ENCODE data around the gene PIGC. TPM values are rescaled to one million over a fixed set of nuclear protein-coding genes. Genes with fewer than 3 reads are reported as not detected.

The PIGC gene
- total RNA-seq, 1 experiment from 2014 or later: 16.2 TPM

DNA sequence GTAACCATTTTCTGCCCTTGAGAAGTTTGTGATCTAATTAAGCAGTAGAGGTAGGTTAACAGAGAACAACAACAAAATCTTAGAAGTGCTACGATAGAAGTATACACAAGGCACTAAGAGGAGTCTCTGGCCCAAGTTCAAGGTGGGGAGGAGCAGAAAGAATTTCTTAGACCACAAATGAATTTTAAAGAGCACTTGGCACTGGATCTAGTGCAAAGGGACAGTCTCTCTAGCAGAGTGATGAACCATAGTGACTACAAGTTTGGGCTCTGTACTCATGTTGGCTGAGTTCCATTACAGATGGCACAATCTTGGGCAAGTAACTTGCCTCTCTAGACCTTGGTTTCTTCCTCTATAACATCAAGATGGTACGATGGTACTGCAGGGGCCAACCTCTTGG is 33.3 kb upstream of the PIGC start (continued):
- no peak for TF ChIP-seq AFF4 (CRISPR knock-in tag; IDR thresholded peaks at IDR 0.05; ENCODE audit: borderline replicate concordance)
- no peak for TF ChIP-seq CREM (CRISPR knock-in tag; IDR thresholded peaks at IDR 0.05)
- no peak for TF ChIP-seq NR1H2 (CRISPR knock-in tag; IDR thresholded peaks at IDR 0.05)
- TF ChIP-seq ZNF423 (CRISPR knock-in tag; IDR thresholded peaks at IDR 0.05): no peak
- no peak for TF ChIP-seq GTF2I (CRISPR knock-in tag; conservative IDR thresholded peaks at IDR 0.05)
- no peak for TF ChIP-seq GABPB1 (CRISPR knock-in tag; IDR thresholded peaks at IDR 0.05)
- no peak for TF ChIP-seq JAZF1 (CRISPR knock-in tag; IDR thresholded peaks at IDR 0.05)
- TF ChIP-seq, protein P1, sequence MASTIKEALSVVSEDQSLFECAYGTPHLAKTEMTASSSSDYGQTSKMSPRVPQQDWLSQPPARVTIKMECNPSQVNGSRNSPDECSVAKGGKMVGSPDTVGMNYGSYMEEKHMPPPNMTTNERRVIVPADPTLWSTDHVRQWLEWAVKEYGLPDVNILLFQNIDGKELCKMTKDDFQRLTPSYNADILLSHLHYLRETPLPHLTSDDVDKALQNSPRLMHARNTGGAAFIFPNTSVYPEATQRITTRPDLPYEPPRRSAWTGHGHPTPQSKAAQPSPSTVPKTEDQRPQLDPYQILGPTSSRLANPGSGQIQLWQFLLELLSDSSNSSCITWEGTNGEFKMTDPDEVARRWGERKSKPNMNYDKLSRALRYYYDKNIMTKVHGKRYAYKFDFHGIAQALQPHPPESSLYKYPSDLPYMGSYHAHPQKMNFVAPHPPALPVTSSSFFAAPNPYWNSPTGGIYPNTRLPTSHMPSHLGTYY (CRISPR knock-in tag; IDR thresholded peaks at IDR 0.05): no peak
- TF ChIP-seq ZNF396 (CRISPR knock-in tag; IDR thresholded peaks at IDR 0.05; ENCODE audit: borderline replicate concordance): no peak
- TF ChIP-seq, protein P2, sequence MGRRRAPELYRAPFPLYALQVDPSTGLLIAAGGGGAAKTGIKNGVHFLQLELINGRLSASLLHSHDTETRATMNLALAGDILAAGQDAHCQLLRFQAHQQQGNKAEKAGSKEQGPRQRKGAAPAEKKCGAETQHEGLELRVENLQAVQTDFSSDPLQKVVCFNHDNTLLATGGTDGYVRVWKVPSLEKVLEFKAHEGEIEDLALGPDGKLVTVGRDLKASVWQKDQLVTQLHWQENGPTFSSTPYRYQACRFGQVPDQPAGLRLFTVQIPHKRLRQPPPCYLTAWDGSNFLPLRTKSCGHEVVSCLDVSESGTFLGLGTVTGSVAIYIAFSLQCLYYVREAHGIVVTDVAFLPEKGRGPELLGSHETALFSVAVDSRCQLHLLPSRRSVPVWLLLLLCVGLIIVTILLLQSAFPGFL (CRISPR knock-in tag; IDR thresholded peaks at IDR 0.05; ENCODE audit: borderline replicate concordance): no peak
- TF ChIP-seq, protein P3, sequence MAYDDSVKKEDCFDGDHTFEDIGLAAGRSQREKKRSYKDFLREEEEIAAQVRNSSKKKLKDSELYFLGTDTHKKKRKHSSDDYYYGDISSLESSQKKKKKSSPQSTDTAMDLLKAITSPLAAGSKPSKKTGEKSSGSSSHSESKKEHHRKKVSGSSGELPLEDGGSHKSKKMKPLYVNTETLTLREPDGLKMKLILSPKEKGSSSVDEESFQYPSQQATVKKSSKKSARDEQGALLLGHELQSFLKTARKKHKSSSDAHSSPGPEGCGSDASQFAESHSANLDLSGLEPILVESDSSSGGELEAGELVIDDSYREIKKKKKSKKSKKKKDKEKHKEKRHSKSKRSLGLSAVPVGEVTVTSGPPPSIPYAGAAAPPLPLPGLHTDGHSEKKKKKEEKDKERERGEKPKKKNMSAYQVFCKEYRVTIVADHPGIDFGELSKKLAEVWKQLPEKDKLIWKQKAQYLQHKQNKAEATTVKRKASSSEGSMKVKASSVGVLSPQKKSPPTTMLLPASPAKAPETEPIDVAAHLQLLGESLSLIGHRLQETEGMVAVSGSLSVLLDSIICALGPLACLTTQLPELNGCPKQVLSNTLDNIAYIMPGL (CRISPR knock-in tag; IDR thresholded peaks at IDR 0.05): no peak

DNA sequence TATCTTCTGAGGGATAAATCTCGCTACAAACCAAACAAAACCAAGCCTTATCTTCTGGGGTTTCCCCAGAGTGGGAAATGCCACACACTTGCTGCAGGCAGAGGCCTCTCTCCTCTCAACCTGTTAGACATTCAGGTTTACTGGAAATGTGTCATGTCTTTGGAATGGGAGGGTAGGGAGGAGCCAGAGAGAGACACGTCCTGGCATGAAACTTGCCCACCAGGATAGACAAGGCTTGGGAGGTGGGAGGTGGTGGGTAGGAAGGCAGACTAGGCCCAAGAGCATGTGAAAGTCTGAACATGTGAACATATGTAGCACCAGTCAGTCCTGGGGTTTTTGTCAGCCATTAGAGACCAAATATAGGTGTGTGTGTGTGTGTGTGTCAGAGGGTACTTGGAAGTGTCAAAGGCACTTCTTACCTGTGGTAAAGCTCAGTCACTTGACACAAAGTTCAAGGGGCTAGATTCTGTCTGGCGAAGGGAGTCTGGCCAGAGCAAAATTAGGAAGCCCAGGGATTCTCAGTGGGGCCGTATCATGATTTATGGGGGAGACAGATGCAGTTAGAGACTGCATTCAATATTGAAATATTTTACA is 32.4 kb upstream of the PIGC start:
- ChIA-PET CTCF (no interaction called here), POLR2A (no interaction called here)
- ATAC-seq (no peak), DNase-seq (ENCODE audit: low spot score) (no peak)
- Mint-ChIP-seq H3K27me3 (ENCODE audit: low read depth) (no peaks in the 10 kb centered on the region), H3K9me3 (no peaks in the 10 kb centered on the region), H3K36me3 (no peaks in the 10 kb centered on the region), H3K4me1 (peaks cover 15% of the 10 kb centered on the region), H3K27ac (no peak overlapping the region), H3K4me3 (no peak overlapping the region)
- TF ChIP-seq, protein P4, sequence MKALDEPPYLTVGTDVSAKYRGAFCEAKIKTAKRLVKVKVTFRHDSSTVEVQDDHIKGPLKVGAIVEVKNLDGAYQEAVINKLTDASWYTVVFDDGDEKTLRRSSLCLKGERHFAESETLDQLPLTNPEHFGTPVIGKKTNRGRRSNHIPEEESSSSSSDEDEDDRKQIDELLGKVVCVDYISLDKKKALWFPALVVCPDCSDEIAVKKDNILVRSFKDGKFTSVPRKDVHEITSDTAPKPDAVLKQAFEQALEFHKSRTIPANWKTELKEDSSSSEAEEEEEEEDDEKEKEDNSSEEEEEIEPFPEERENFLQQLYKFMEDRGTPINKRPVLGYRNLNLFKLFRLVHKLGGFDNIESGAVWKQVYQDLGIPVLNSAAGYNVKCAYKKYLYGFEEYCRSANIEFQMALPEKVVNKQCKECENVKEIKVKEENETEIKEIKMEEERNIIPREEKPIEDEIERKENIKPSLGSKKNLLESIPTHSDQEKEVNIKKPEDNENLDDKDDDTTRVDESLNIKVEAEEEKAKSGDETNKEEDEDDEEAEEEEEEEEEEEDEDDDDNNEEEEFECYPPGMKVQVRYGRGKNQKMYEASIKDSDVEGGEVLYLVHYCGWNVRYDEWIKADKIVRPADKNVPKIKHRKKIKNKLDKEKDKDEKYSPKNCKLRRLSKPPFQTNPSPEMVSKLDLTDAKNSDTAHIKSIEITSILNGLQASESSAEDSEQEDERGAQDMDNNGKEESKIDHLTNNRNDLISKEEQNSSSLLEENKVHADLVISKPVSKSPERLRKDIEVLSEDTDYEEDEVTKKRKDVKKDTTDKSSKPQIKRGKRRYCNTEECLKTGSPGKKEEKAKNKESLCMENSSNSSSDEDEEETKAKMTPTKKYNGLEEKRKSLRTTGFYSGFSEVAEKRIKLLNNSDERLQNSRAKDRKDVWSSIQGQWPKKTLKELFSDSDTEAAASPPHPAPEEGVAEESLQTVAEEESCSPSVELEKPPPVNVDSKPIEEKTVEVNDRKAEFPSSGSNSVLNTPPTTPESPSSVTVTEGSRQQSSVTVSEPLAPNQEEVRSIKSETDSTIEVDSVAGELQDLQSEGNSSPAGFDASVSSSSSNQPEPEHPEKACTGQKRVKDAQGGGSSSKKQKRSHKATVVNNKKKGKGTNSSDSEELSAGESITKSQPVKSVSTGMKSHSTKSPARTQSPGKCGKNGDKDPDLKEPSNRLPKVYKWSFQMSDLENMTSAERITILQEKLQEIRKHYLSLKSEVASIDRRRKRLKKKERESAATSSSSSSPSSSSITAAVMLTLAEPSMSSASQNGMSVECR (CRISPR knock-in tag; IDR thresholded peaks at IDR 0.05; ENCODE audit: borderline replicate concordance): no peak
- TF ChIP-seq ZNF423 (CRISPR knock-in tag; IDR thresholded peaks at IDR 0.05) (no peak), ETV6 (CRISPR knock-in tag; IDR thresholded peaks at IDR 0.05) (no peak), ZSCAN18 (CRISPR knock-in tag; IDR thresholded peaks at IDR 0.05) (no peak), KAT7 (CRISPR knock-in tag; IDR thresholded peaks at IDR 0.05; ENCODE audit: borderline replicate concordance) (no peak), E2F5 (CRISPR knock-in tag; IDR thresholded peaks at IDR 0.05) (no peak), CREM (CRISPR knock-in tag; IDR thresholded peaks at IDR 0.05) (no peak), CDX4 (CRISPR knock-in tag; IDR thresholded peaks at IDR 0.05; ENCODE audit: borderline replicate concordance) (no peak)
